Measurements from ENCODE around the gene CCDC92B. TPM values are rescaled to one million over a fixed set of nuclear protein-coding genes. Genes with fewer than 3 reads are reported as not detected.

The CCDC92B gene
- total RNA-seq, 1 experiment from 2014 or later: 0.09 TPM

- H3K27me3 ChIP-seq (replicated peaks; ENCODE audit: insufficient read depth, low read depth, low read length, poor library complexity): no peaks in the 10 kb centered on the region
- POLR2A ChIA-PET (ENCODE audit: low non-redundant PET): no interaction called here
- TF ChIP-seq EZH2 (IDR thresholded peaks at IDR 0.05; ENCODE audit: borderline replicate concordance, low read depth, low read length, poor library complexity, severe bottlenecking) (no peak), CTCF (conservative IDR thresholded peaks at IDR 0.05; ENCODE audit: low read depth, low read length) (no peak)
- no peaks in the 10 kb centered on the region for H3K9me3 ChIP-seq (ENCODE audit: low read depth, low read length, poor library complexity, severe bottlenecking)
- no peaks in the 10 kb centered on the region for H3K4me1 ChIP-seq (ENCODE audit: insufficient read depth, low read length, poor library complexity, severe bottlenecking)
- H3K27ac ChIP-seq (ENCODE audit: low read depth, low read length, poor library complexity, severe bottlenecking): peak overlapping the region; percentile 37
- DNase-seq (ENCODE audit: low spot score): no peak
- CTCF ChIA-PET: no interaction called here
- BruUV-seq (replicated peaks): no TSS peak
- intact Hi-C loops (cut with micrococcal nuclease; ENCODE audit: unreplicated experiment): loop anchor here (10.0 kb wide), 1 partner anchor 304 kb away; no protein-coding TSS in a partner anchor
- H3K4me3 ChIP-seq (ENCODE audit: low read depth, low read length, poor library complexity, severe bottlenecking): no peak overlapping the region
- peaks cover 40% of the 10 kb centered on the region for H3K36me3 ChIP-seq (ENCODE audit: insufficient read depth, low read length, poor library complexity, severe bottlenecking)
Observed at GRCh38 chr17:2688351-2689342, 60.8 kb downstream of the CCDC92B start.

GRCh38 chr17:2687074-2687418 is 62.4 kb downstream of the CCDC92B start:
- POLR2A ChIA-PET (ENCODE audit: low non-redundant PET): no interaction called here
- TF ChIP-seq CTCF (conservative IDR thresholded peaks at IDR 0.05; ENCODE audit: low read depth, low read length) (no peak), EZH2 (IDR thresholded peaks at IDR 0.05; ENCODE audit: borderline replicate concordance, low read depth, low read length, poor library complexity, severe bottlenecking) (no peak)
- Histone ChIP-seq H3K4me3 (ENCODE audit: low read depth, low read length, poor library complexity, severe bottlenecking) (no peak overlapping the region), H3K9me3 (ENCODE audit: low read depth, low read length, poor library complexity, severe bottlenecking) (no peaks in the 10 kb centered on the region), H3K4me1 (ENCODE audit: insufficient read depth, low read length, poor library complexity, severe bottlenecking) (no peaks in the 10 kb centered on the region), H3K27ac (ENCODE audit: low read depth, low read length, poor library complexity, severe bottlenecking) (no peak overlapping the region), H3K36me3 (ENCODE audit: insufficient read depth, low read length, poor library complexity, severe bottlenecking) (peaks cover 39% of the 10 kb centered on the region), H3K27me3 (replicated peaks; ENCODE audit: insufficient read depth, low read depth, low read length, poor library complexity) (no peaks in the 10 kb centered on the region)
- intact Hi-C loops (cut with micrococcal nuclease; ENCODE audit: unreplicated experiment): loop anchor here (10.0 kb wide), 1 partner anchor 302 kb away; no protein-coding TSS in a partner anchor
- no peak for DNase-seq (ENCODE audit: low spot score)
- CTCF ChIA-PET: no interaction called here
- BruUV-seq (replicated peaks): no TSS peak

- H3K4me3 ChIP-seq (ENCODE audit: low read depth, low read length, poor library complexity, severe bottlenecking): no peak overlapping the region
- H3K36me3 ChIP-seq (ENCODE audit: insufficient read depth, low read length, poor library complexity, severe bottlenecking): peaks cover 41% of the 10 kb centered on the region
- TF ChIP-seq EZH2 (IDR thresholded peaks at IDR 0.05; ENCODE audit: borderline replicate concordance, low read depth, low read length, poor library complexity, severe bottlenecking) (no peak), CTCF (conservative IDR thresholded peaks at IDR 0.05; ENCODE audit: low read depth, low read length) (no peak)
- BruUV-seq (replicated peaks): no TSS peak
- no peak overlapping the region for H3K27ac ChIP-seq (ENCODE audit: low read depth, low read length, poor library complexity, severe bottlenecking)
- no peak for DNase-seq (ENCODE audit: low spot score)
- ChIA-PET CTCF (no interaction called here), POLR2A (ENCODE audit: low non-redundant PET) (interaction anchor here (0.7 kb wide), 1 partner anchor 1778 kb away, joined by 3 read pairs; no protein-coding TSS in a partner anchor)
- H3K9me3 ChIP-seq (ENCODE audit: low read depth, low read length, poor library complexity, severe bottlenecking): no peaks in the 10 kb centered on the region
- no peaks in the 10 kb centered on the region for H3K4me1 ChIP-seq (ENCODE audit: insufficient read depth, low read length, poor library complexity, severe bottlenecking)
- H3K27me3 ChIP-seq (replicated peaks; ENCODE audit: insufficient read depth, low read depth, low read length, poor library complexity): no peaks in the 10 kb centered on the region
- intact Hi-C loops (cut with micrococcal nuclease; ENCODE audit: unreplicated experiment): loop anchor here (10.0 kb wide), 1 partner anchor 301 kb away; no protein-coding TSS in a partner anchor
Observed at GRCh38 chr17:2685696-2686095, 63.8 kb downstream of the CCDC92B start.
